HCT116 (cell line): ENCODE data around the gene PYDC2. TPM values are rescaled to one million over a fixed set of nuclear protein-coding genes. Genes with fewer than 3 reads are reported as not detected.

Experiments
- ATAC-seq: fragments of 200-7000 bp; cut with Tn5 transposase; 2 replicates; pipeline ENCODE4 v1.9.1; 2020; ENCODE audit warnings: mild to moderate bottlenecking, moderate library complexity
- BruUV-seq: library from RNA; stranded (reverse); fragments of 400-500 nt; replicated peaks from 2 replicates; lab custom pipeline; 2021; lab: Mats Ljungman, UMichigan
- CTCF ChIA-PET: fragments of 300-600 bp; sonication (Branson Sonifier 250); formaldehyde crosslinking; loops from one replicate; lab custom pipeline; 2021; ENCODE audit warnings: antibody characterized with exemption; lab: Charles Lee
- POLR2A ChIA-PET: fragments of 300-600, 350-600 bp; sonication (Branson Sonifier 250); formaldehyde crosslinking; loops from one replicate; lab custom pipeline; 2021; ENCODE audit warnings: antibody characterized with exemption; lab: Charles Lee
- RAD21 ChIA-PET, 2 experiments: fragments of 300-600 bp; sonication (Branson Sonifier 250); formaldehyde crosslinking; loops; one replicate each; lab custom pipeline; 2023; ENCODE audit warnings: low total read pairs in 2 of 2; ENCODE audit not compliant: uncharacterized antibody in 2 of 2, unreplicated experiment in 2 of 2, low non-redundant PET in 1 of 2; lab: Charles Lee
- DNase-seq: peaks from one replicate; pipeline ENCODE4 v3.0.0-alpha.2; 2010; ENCODE audit warnings: low read depth, low spot score
- H2AFZ ChIP-seq: fragments of 200-600 bp; shearing (Covaris generic), sonication (generic); 2 replicates; pipeline ENCODE4 v1.6.1; 2017; ENCODE audit warnings: low read depth, mixed run types, mixed read lengths, antibody characterized with exemption, low read length; ENCODE audit not compliant: poor library complexity, severe bottlenecking
- H3K27ac ChIP-seq: 2 replicates; pipeline ENCODE4 v1.5.1; 2012; ENCODE audit warnings: low read depth, low read length
- H3K27me3 ChIP-seq: fragments of 200-600 bp; sonication (generic); 2 replicates; pipeline ENCODE4 v1.6.1; 2016; ENCODE audit warnings: mixed run types, low read length, mixed read lengths; ENCODE audit not compliant: insufficient read depth
- H3K36me3 ChIP-seq, 2 experiments: fragments of 200-500 bp in 1 of 2; fragments of 200-600 bp in 1 of 2; sonication (Bioruptor generic) in 1 of 2; sonication (generic) in 1 of 2; 2 replicates each; pipeline versions ENCODE4 v1.5.1 to v1.6.1; 2014 to 2016; ENCODE audit warnings: low read length in 2 of 2, inconsistent platforms in 1 of 2, mixed read lengths in 1 of 2, mixed run types in 1 of 2; ENCODE audit not compliant: insufficient read depth in 2 of 2, control insufficient read depth in 1 of 2
- H3K4me1 ChIP-seq, 2 experiments: fragments of 200-600 bp in 1 of 2; sonication (generic) in 1 of 2; 2 replicates each; pipeline versions ENCODE4 v1.5.1 to v1.6.1; 2012 to 2017; ENCODE audit warnings: low read length in 2 of 2, inconsistent platforms in 1 of 2, mild to moderate bottlenecking in 1 of 2, mixed read lengths in 1 of 2, mixed run types in 1 of 2, moderate library complexity in 1 of 2; ENCODE audit not compliant: insufficient read depth in 2 of 2, control insufficient read depth in 1 of 2
- H3K4me2 ChIP-seq: fragments of 200-600 bp; sonication (generic); 2 replicates; pipeline ENCODE4 v1.6.1; 2017; ENCODE audit warnings: mixed run types, low read length, mixed read lengths
- H3K4me3 ChIP-seq, 2 experiments: fragments of 200-600 bp in 1 of 2; sonication (generic) in 1 of 2; replicated peaks in 1 of 2; 2 replicates each; pipeline ENCODE4 v1.5.1; 2011 to 2016; ENCODE audit warnings: low read length in 2 of 2, control low read depth in 1 of 2, low read depth in 1 of 2, mild to moderate bottlenecking in 1 of 2, mixed read lengths in 1 of 2, mixed run types in 1 of 2
- H3K79me2 ChIP-seq: fragments of 200-600 bp; sonication (generic); 2 replicates; pipeline ENCODE4 v1.6.1; 2017; ENCODE audit warnings: mild to moderate bottlenecking, mixed run types, low read length, moderate library complexity, mixed read lengths; ENCODE audit not compliant: insufficient read depth
- H3K9ac ChIP-seq: fragments of 200-600 bp; sonication (generic); 2 replicates; pipeline ENCODE4 v1.6.1; 2016; ENCODE audit warnings: low read length, mixed read lengths
- H3K9me2 ChIP-seq: fragments of 200-600 bp; sonication (generic), shearing (Covaris generic); 2 replicates; pipeline ENCODE4 v1.6.1; 2017; ENCODE audit warnings: mixed run types, mild to moderate bottlenecking, moderate library complexity; ENCODE audit not compliant: insufficient read depth
- H3K9me3 ChIP-seq, 2 experiments: fragments of 200-500 bp in 1 of 2; fragments of 200-600 bp in 1 of 2; sonication (Bioruptor generic) in 1 of 2; sonication (generic) in 1 of 2; 2 replicates each; pipeline ENCODE4 v1.6.1; 2014 to 2017; ENCODE audit warnings: low read length in 2 of 2, mixed read lengths in 2 of 2, inconsistent platforms in 1 of 2, low read depth in 1 of 2, mild to moderate bottlenecking in 1 of 2, mixed run types in 1 of 2, moderate library complexity in 1 of 2; ENCODE audit not compliant: control insufficient read depth in 1 of 2, insufficient read depth in 1 of 2
- H4K20me1 ChIP-seq: fragments of 200-600 bp; sonication (generic), shearing (Covaris generic); 2 replicates; pipeline ENCODE4 v1.6.1; 2017; ENCODE audit warnings: mixed run types, mild to moderate bottlenecking, moderate library complexity; ENCODE audit not compliant: insufficient read depth
- CBX3 ChIP-seq: IDR thresholded peaks from 2 replicates; pipeline ENCODE4 v1.6.1; 2012; ENCODE audit warnings: low read depth
- CEBPB ChIP-seq: IDR thresholded peaks from 2 replicates; pipeline ENCODE4 v1.6.1; 2012; ENCODE audit warnings: low read depth
- CTCF ChIP-seq, 3 experiments: fragments of 200-600 bp in 1 of 3; sonication (generic) in 1 of 3; IDR thresholded peaks in 2 of 3; conservative IDR thresholded peaks in 1 of 3; 2 replicates each; pipeline ENCODE4 v1.5.1; 2012 to 2017; ENCODE audit warnings: low read depth in 2 of 3, low read length in 2 of 3, antibody characterized with exemption in 1 of 3, borderline replicate concordance in 1 of 3, control low read depth in 1 of 3, mild to moderate bottlenecking in 1 of 3, mixed read lengths in 1 of 3, mixed run types in 1 of 3, moderate library complexity in 1 of 3; ENCODE audit not compliant: insufficient read depth in 1 of 3
- EGR1 ChIP-seq: IDR thresholded peaks from 2 replicates; pipeline ENCODE4 v1.6.1; 2012; ENCODE audit warnings: low read depth
- ELF1 ChIP-seq: IDR thresholded peaks from 2 replicates; pipeline ENCODE4 v1.6.1; 2012; ENCODE audit warnings: low read depth, borderline replicate concordance
- EZH2phosphoT487 ChIP-seq: fragments of 200-600 bp; IDR thresholded peaks from 2 replicates; pipeline ENCODE4 v1.6.1; 2018; ENCODE audit warnings: antibody characterized with exemption, borderline replicate concordance
- POLR2A ChIP-seq: IDR thresholded peaks from 2 replicates; pipeline ENCODE4 v1.7.0; 2011; ENCODE audit warnings: borderline replicate concordance; ENCODE audit not compliant: insufficient read depth, insufficient read length; ENCODE audit errors: extremely low read depth
- POLR2AphosphoS5 ChIP-seq: IDR thresholded peaks from 2 replicates; pipeline ENCODE4 v1.6.1; 2011; ENCODE audit warnings: mild to moderate bottlenecking, low read depth, low read length, moderate library complexity
- RAD21 ChIP-seq: IDR thresholded peaks from 2 replicates; pipeline ENCODE4 v1.6.1; 2012; ENCODE audit warnings: low read depth, mild to moderate bottlenecking
- SRF ChIP-seq: IDR thresholded peaks from 2 replicates; pipeline ENCODE4 v1.6.1; 2012; ENCODE audit warnings: low read depth
- TCF7L2 ChIP-seq: IDR thresholded peaks from 2 replicates; pipeline ENCODE4 v1.7.0; 2011; ENCODE audit warnings: borderline replicate concordance, inconsistent platforms; ENCODE audit not compliant: insufficient read depth, insufficient read length; ENCODE audit errors: extremely low read depth
- ZBTB33 ChIP-seq: IDR thresholded peaks from 2 replicates; pipeline ENCODE4 v1.6.1; 2011; ENCODE audit warnings: mild to moderate bottlenecking, low read length, moderate library complexity; ENCODE audit not compliant: insufficient replicate concordance; ENCODE audit errors: extremely low read depth
- intact Hi-C: fragments of 100-400 bp; cut with micrococcal nuclease; formaldehyde crosslinking; loops from 2 replicates; pipeline ENCODE4 v1.10.0; 2022
- total RNA-seq: library from RNA; stranded (reverse); gene quantifications from one replicate; pipeline ENCODE4 v1.2.1, GENCODE V29; 2021; ENCODE audit not compliant: unreplicated experiment

PYDC2 gene
- total RNA-seq, 1 experiment from 2014 or later = not detected

GRCh38 chr3:191434024-191434423, 26.9 kb upstream of the PYDC2 start:
- intact Hi-C loops = no loop called here
- Histone ChIP-seq H3K36me3 (no peaks in the 10 kb centered on the region), H3K79me2 (no peaks in the 10 kb centered on the region), H4K20me1 (no peaks in the 10 kb centered on the region), H3K9me2 (no peaks in the 10 kb centered on the region), H3K4me3 (no peak overlapping the region), H3K4me2 (no peak overlapping the region), H2AFZ (no peak overlapping the region), H3K27ac (no peak overlapping the region), H3K9ac (no peak overlapping the region)
- RAD21 ChIA-PET = no interaction called here
- CTCF ChIA-PET = no interaction called here
- DNase-seq (no peak), ATAC-seq (no peak)
- no TSS peak for BruUV-seq
- TF ChIP-seq CTCF (IDR thresholded peaks at IDR 0.05 in 2 of 3, conservative IDR thresholded peaks at IDR 0.05 in 1 of 3; ENCODE audit: borderline replicate concordance in 1 of 3, insufficient read depth in 1 of 3, low read depth in 2 of 3, low read length in 2 of 3) (no peak), POLR2A (no peak), ZBTB33 (no peak), RAD21 (no peak), SRF (no peak), EZH2phosphoT487 (no peak), ELF1 (no peak), TCF7L2 (no peak), POLR2AphosphoS5 (no peak), EGR1 (no peak), CEBPB (no peak), CBX3 (no peak)
- TF ChIP-seq, all 23 proteins: peak for 0
- Histone ChIP-seq H3K27me3 (no peaks in the 10 kb centered on the region), H3K9me3 (no peaks in the 10 kb centered on the region), H3K4me1 (no peaks in the 10 kb centered on the region)
- POLR2A ChIA-PET = no interaction called here
